Astrocyte of the cerebellum (primary cell): ENCODE measurements around the gene EXTL1.

Source experiments
- DNase-seq: peaks from one replicate; pipeline ENCODE4 v3.0.0-alpha.2; 2011; ENCODE audit warnings: low read depth
- H3K4me3 ChIP-seq: 2 replicates; pipeline ENCODE4 v1.5.1; 2011; ENCODE audit warnings: mild to moderate bottlenecking, low read depth, low read length, moderate library complexity
- CTCF ChIP-seq: IDR thresholded peaks from 2 replicates; pipeline ENCODE4 v1.5.1; 2012; ENCODE audit warnings: low read length, low read depth, moderate library complexity, mild to moderate bottlenecking; ENCODE audit errors: missing control alignments
- in situ Hi-C: cut with HindIII; loops from 2 replicates; pipeline ENCODE4 v1.10.0; 2017; ENCODE audit warnings: low sequenced_read_pairs

Gene EXTL1

GRCh38 chr1:26023009-26023408, 1.4 kb downstream of the EXTL1 start:
- DNase-seq: no peak
- in situ Hi-C loops: no loop called here
- H3K4me3 ChIP-seq: no peak overlapping the region
- no peak for TF ChIP-seq CTCF

DNA sequence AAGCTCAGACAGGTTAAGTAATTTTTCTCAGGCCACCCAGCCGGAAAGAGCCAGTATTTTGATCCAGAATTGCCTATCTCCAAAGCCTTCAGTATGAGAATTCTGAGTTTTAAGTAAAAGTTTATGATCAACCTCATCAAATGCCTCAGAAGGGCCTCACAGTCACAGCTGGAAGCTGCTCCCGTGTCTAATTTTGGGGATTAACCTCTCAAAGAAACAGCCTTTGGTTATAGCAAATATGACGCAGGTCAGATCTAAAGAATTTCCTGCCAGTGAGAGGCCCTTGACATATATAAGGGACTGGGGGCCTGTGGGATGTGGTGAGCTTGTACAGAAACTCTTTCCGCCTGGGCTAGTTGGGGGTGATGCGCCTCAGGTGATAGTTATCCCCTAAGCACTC, 2.3 kb downstream of the EXTL1 start:
- no peak overlapping the region for H3K4me3 ChIP-seq
- DNase-seq: no peak
- TF ChIP-seq CTCF: no peak
- in situ Hi-C loops: no loop called here

DNA sequence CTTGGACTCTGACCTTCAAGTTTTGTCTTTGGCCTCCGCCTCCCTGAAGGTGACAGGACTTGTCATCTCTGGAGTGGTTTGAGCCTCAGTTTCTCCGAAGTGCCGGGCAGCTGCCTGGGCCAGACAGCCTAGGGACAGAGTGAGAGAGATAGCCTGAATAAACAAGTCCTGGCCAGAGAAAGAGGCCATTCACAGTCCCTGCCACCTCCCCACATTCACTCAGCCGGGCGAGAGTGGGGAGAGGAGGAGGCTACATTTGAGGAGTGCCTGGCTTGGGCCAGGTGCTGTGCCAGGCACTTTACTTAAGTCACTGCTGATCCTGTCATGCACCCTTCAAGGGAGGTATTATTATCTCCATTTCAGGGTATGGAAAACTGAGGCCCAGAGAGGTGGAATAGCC, 3.5 kb downstream of the EXTL1 start:
- in situ Hi-C loops: no loop called here
- DNase-seq: no peak
- TF ChIP-seq CTCF: no peak
- no peak overlapping the region for H3K4me3 ChIP-seq

DNA sequence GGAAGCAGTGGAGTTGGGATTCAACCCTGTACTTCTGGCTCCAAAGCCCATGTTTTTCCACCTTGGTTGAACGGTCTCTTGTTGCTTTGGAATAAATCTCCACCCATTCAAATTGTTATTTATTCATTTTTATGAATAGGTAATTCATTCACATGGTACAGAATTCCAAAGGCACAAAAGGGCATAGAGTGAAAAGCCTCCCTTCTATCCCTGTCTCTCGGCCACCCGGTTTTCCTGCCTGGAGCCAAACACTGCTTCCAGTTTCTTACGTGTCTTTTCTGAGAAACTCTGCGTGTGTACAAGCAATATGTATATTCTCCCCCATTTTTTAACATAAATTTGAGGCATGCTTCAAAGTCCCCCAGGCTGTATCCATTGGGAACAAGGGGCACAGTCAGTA, 3.9 kb downstream of the EXTL1 start:
- in situ Hi-C loops: no loop called here
- TF ChIP-seq CTCF: no peak
- no peak for DNase-seq
- H3K4me3 ChIP-seq: no peak overlapping the region

DNA sequence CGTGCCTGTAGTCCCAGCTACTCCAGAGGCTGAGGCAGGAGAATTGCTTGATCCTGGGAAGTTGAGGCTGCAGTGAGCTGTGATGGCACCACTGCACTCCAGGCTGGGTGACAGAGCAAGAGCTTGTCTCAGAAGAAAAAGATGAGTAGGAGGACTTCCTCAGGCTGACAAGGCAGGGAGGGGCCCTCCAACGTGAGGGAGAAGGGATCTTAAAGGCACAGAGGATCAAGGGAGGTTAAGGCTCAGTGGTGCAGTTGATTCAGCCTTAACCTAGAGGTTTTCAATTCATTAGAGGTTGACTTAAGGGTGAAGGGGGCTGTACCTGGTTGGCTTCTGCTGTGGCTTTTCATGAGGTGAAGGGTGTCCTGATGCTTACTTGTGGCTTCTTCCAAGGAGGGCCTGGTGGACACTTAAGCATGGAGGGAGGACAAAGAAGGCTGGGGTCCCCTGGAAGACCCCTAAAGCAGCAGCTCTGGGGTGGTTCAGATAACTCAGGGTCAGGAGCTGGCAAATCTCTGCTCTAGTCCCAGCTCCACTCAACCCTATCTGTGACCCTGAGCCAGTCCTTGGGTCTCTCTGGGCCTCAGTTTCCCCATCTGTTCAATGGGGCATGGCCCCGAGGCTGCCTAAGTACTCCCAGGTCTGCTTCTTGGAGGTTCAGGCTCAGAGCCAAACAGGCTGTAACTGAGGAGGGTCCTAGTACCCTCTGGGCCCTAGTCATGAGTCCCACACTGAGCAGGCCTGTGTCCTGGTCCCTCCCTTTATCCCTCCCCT, 6.3 kb downstream of the EXTL1 start:
- in situ Hi-C loops: no loop called here
- no peak overlapping the region for H3K4me3 ChIP-seq
- DNase-seq: no peak
- no peak for TF ChIP-seq CTCF

DNA sequence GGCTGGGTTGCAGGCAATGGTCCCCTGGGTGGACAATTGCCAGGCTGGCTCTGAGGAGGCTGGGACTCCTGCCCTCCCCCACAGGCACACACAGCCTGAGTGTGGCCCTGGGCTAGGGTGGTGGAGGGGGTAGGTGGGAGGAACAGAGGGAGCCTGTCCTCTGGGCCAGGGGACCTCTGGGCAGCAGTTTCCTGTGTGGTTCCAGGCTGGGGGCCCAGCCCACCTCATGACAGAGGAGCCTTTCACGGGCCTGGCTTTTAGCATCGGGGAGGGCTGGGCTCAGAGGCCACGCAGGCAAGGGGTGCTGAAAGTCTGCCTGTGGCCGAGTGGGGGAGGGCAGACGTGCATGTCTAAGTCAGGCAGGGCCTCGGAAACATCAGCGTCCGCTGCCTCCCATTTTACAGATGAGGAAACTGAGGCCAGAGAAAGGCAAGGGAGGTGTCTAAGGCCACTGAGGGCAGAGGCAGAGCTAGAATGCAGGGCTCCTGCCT, 7.0 kb downstream of the EXTL1 start:
- no peak for DNase-seq
- in situ Hi-C loops: no loop called here
- no peak for TF ChIP-seq CTCF
- H3K4me3 ChIP-seq: no peak overlapping the region
